SJSA1 (cell line): ENCODE data around the gene ADAMTS3. TPM values are rescaled to one million over a fixed set of nuclear protein-coding genes. Genes with fewer than 3 reads are reported as not detected.

ENCODE experiments used
- DNase-seq, 2 experiments: peaks; one replicate each; pipeline ENCODE4 v3.0.0-alpha.2; 2015 to 2020; ENCODE audit warnings: low spot score in 2 of 2, low read depth in 1 of 2
- H3K27ac ChIP-seq: fragments of 250-450 bp; sonication (Bioruptor Pico); 2 replicates; pipeline ENCODE4 v1.5.1; 2020; ENCODE audit warnings: mild to moderate bottlenecking, moderate library complexity
- H3K27me3 ChIP-seq: fragments of 250-450 bp; sonication (Bioruptor Pico); replicated peaks from 2 replicates; pipeline ENCODE4 v1.5.1; 2020; ENCODE audit warnings: mild to moderate bottlenecking, moderate library complexity
- H3K36me3 ChIP-seq: fragments of 250-450 bp; sonication (Bioruptor Pico); 2 replicates; pipeline ENCODE4 v1.5.1; 2020; ENCODE audit warnings: mild to moderate bottlenecking
- H3K4me1 ChIP-seq: fragments of 250-450 bp; sonication (Bioruptor Pico); replicated peaks from 2 replicates; pipeline ENCODE4 v1.6.1; 2021; ENCODE audit warnings: mild to moderate bottlenecking
- H3K4me3 ChIP-seq: fragments of 250-450 bp; sonication (Bioruptor Pico); 2 replicates; pipeline ENCODE4 v1.5.1; 2020; ENCODE audit warnings: mild to moderate bottlenecking
- H3K9me3 ChIP-seq: fragments of 250-450 bp; sonication (Bioruptor Pico); replicated peaks from 2 replicates; pipeline ENCODE4 v1.5.1; 2020; ENCODE audit warnings: mild to moderate bottlenecking
- total RNA-seq: library from RNA; depleted of rRNA; stranded (reverse); fragments of >200 nt; shearing (Covaris generic); gene quantifications from 2 replicates; pipeline ENCODE4 v1.2.3, GENCODE V29; 2014

ADAMTS3 gene
- total RNA-seq, 1 experiment from 2014 or later, result 0.45 TPM

GRCh38 chr4:72360075-72360474 lies 208.9 kb downstream of the ADAMTS3 start:
- no peak for DNase-seq

GRCh38 chr4:72358483-72358882 lies 210.5 kb downstream of the ADAMTS3 start:
- no peaks in the 10 kb centered on the region for H3K4me1 ChIP-seq
- DNase-seq, result no peak
- H3K27ac ChIP-seq, result no peak overlapping the region
- no peak overlapping the region for H3K4me3 ChIP-seq
- H3K27me3 ChIP-seq, result no peaks in the 10 kb centered on the region
- no peaks in the 10 kb centered on the region for H3K9me3 ChIP-seq
- H3K36me3 ChIP-seq, result no peaks in the 10 kb centered on the region

More at GRCh38 chr4:72360075-72360474, 208.9 kb downstream of the ADAMTS3 start:
- H3K27ac ChIP-seq, result no peak overlapping the region
- no peaks in the 10 kb centered on the region for H3K4me1 ChIP-seq
- no peaks in the 10 kb centered on the region for H3K36me3 ChIP-seq
- no peaks in the 10 kb centered on the region for H3K9me3 ChIP-seq
- no peak overlapping the region for H3K4me3 ChIP-seq
- H3K27me3 ChIP-seq, result no peaks in the 10 kb centered on the region

- H3K27me3 ChIP-seq, result no peaks in the 10 kb centered on the region
- H3K4me3 ChIP-seq, result no peak overlapping the region
- H3K36me3 ChIP-seq, result no peaks in the 10 kb centered on the region
- no peaks in the 10 kb centered on the region for H3K4me1 ChIP-seq
- no peak overlapping the region for H3K27ac ChIP-seq
- no peak for DNase-seq
- no peaks in the 10 kb centered on the region for H3K9me3 ChIP-seq
Measured at GRCh38 chr4:72357908-72358307, 211.1 kb downstream of the ADAMTS3 start.

DNA sequence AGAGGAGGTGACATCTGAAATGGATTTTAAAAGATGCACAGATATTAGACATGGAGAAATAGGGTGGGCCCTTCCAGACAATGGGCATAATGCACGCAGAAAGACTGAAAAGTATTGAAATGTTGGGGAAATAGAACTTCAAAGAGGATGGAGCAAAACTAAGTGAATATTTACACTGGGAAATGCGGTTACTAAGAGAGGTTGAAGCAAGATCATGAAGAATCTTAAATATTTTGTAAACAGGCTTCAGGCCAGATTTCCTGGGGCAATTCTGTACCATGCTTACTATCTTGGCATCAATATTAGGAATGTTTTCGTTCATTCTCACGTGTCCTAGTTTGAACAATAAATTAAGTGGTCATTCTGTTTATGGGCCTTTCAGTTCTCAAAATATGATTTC lies 216.3 kb downstream of the ADAMTS3 start:
- H3K27ac ChIP-seq, result no peak overlapping the region
- no peak for DNase-seq
- H3K4me1 ChIP-seq, result no peaks in the 10 kb centered on the region
- H3K9me3 ChIP-seq, result no peaks in the 10 kb centered on the region
- H3K36me3 ChIP-seq, result no peaks in the 10 kb centered on the region
- H3K4me3 ChIP-seq, result no peak overlapping the region
- no peaks in the 10 kb centered on the region for H3K27me3 ChIP-seq

- no peaks in the 10 kb centered on the region for H3K36me3 ChIP-seq
- DNase-seq, result no peak
- no peak overlapping the region for H3K27ac ChIP-seq
- no peaks in the 10 kb centered on the region for H3K27me3 ChIP-seq
- H3K4me3 ChIP-seq, result no peak overlapping the region
- H3K4me1 ChIP-seq, result no peaks in the 10 kb centered on the region
- H3K9me3 ChIP-seq, result no peaks in the 10 kb centered on the region
Measured at GRCh38 chr4:72351521-72351920, 217.5 kb downstream of the ADAMTS3 start.

- Histone ChIP-seq H3K27ac (no peak overlapping the region), H3K9me3 (no peaks in the 10 kb centered on the region), H3K4me1 (no peaks in the 10 kb centered on the region), H3K4me3 (no peak overlapping the region), H3K36me3 (no peaks in the 10 kb centered on the region), H3K27me3 (no peaks in the 10 kb centered on the region)
- no peak for DNase-seq
Measured at GRCh38 chr4:72348701-72349100, 220.3 kb downstream of the ADAMTS3 start.

DNA sequence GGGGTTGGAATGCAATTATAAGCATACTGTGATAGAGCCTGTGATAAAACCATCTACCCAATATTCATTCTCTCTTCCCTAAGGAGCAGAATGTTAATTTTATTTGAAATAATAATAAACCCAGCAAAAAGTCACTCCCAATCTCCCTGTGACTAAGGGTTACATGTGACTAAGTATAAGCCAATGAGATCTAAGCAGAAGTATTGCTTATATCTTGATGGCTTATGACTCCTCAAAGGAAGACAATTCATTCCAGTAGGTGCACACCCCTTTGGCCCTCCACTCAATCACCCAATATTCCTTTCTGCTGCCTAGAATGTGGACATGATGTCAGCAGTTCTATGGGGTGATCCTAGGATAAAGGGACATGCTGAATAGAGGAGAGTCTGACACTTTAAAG lies 224.6 kb downstream of the ADAMTS3 start:
- no peaks in the 10 kb centered on the region for H3K4me1 ChIP-seq
- no peak overlapping the region for H3K4me3 ChIP-seq
- H3K27ac ChIP-seq, result no peak overlapping the region
- H3K36me3 ChIP-seq, result no peaks in the 10 kb centered on the region
- no peaks in the 10 kb centered on the region for H3K27me3 ChIP-seq
- DNase-seq, result no peak
- H3K9me3 ChIP-seq, result no peaks in the 10 kb centered on the region

DNA sequence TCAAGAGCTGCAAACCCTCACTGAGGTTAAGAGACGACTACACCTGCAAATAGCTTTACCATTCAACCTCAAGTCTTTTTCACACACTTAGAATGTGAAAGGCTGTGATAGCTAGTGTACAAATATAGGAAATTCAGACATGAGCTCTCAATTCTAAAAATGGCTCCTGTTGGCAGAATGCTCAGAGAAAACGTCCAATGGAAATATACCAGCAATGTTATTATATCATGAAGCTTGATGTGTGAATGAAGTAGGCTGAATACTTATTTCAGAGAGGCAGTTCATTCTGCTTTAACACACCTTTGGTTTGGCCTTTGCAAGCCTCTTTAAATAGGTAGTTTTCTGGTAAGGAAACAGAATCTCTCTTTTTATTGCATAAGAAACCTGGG lies 227.6 kb downstream of the ADAMTS3 start:
- DNase-seq, result no peak
- Histone ChIP-seq H3K27me3 (no peaks in the 10 kb centered on the region), H3K27ac (no peak overlapping the region), H3K4me1 (no peaks in the 10 kb centered on the region), H3K4me3 (no peak overlapping the region), H3K9me3 (no peaks in the 10 kb centered on the region), H3K36me3 (no peaks in the 10 kb centered on the region)

GRCh38 chr4:72340803-72341431 lies 228.1 kb downstream of the ADAMTS3 start:
- no peaks in the 10 kb centered on the region for H3K27me3 ChIP-seq
- DNase-seq, result no peak
- no peaks in the 10 kb centered on the region for H3K9me3 ChIP-seq
- no peak overlapping the region for H3K4me3 ChIP-seq
- H3K36me3 ChIP-seq, result no peaks in the 10 kb centered on the region
- H3K4me1 ChIP-seq, result no peaks in the 10 kb centered on the region
- H3K27ac ChIP-seq, result no peak overlapping the region

DNA sequence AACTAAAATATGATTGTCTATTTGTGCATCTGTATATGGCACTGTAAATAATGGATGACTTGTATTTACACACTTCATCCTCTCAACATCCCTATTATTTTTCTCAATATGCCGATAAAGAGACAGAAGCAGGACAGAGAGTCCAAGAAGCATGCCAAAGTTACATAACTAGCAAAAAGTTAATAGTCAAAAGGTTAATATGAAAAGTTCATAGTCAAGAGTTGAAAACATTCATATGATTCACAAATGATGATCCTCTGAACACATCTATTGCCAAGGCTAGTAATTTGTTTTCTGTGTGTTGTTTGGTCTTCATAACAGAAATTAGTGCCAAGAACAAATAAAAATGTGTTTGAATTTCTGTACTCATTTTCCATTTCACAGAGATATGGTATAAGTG lies 231.0 kb downstream of the ADAMTS3 start:
- Histone ChIP-seq H3K9me3 (no peaks in the 10 kb centered on the region), H3K4me3 (no peak overlapping the region)

GRCh38 chr4:72330381-72330780 lies 238.6 kb downstream of the ADAMTS3 start:
- no peaks in the 10 kb centered on the region for H3K36me3 ChIP-seq
- no peaks in the 10 kb centered on the region for H3K9me3 ChIP-seq
- DNase-seq, result no peak
- no peaks in the 10 kb centered on the region for H3K27me3 ChIP-seq
- no peaks in the 10 kb centered on the region for H3K4me1 ChIP-seq
- no peak overlapping the region for H3K27ac ChIP-seq
- H3K4me3 ChIP-seq, result no peak overlapping the region

More for the DNA sequence above, 231.0 kb downstream of the ADAMTS3 start:
- no peak for DNase-seq
- Histone ChIP-seq H3K4me1 (no peaks in the 10 kb centered on the region), H3K27me3 (no peaks in the 10 kb centered on the region), H3K36me3 (no peaks in the 10 kb centered on the region), H3K27ac (no peak overlapping the region)

DNA sequence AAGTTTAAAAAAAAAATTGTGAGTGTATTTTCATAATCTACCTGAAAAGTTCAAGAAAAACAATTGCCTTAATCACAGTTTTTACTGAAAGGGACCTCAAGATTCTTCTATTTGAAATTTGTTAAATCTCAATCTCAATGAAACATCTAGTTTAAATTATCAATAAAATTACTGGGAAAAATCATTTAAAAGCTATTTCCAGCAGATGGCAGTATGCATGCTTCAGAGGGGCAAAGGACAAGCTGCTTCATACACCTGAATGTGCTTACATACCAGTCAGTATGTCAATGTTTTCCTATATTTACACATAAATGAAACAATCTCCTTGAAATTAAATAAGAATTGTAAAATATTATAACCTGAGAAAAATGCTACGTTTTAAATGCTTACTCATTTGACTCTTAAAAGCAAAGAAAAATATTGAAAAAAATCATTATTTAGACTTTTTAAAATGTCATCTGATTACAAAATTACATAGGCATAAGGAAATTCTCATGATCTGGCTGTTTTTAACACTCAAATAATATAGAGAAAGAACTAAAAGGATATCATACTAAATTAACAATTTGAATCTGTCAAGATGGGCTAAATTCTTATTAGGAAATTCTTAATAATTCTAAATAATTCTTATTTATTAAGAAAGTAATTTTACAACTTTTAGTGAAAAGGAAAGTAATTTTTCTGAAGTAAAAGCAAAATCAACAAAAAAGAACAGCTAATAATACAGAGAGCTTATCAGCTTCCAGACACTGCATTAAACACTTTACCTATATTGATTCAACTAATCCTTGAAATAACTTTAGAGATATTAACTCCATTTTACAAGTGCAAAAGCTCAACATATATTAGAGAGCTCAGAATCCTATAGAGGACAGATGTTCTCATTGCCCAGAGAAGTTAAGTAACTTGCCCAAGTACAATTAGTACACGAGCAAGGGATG lies 242.1 kb downstream of the ADAMTS3 start:
- no peaks in the 10 kb centered on the region for H3K4me1 ChIP-seq
- H3K9me3 ChIP-seq, result no peaks in the 10 kb centered on the region
- no peak overlapping the region for H3K4me3 ChIP-seq
- no peaks in the 10 kb centered on the region for H3K36me3 ChIP-seq
- H3K27ac ChIP-seq, result no peak overlapping the region
- no peaks in the 10 kb centered on the region for H3K27me3 ChIP-seq
- peak in 1 of 2 experiments; percentile 6 for DNase-seq

- H3K36me3 ChIP-seq, result no peaks in the 10 kb centered on the region
- no peak overlapping the region for H3K27ac ChIP-seq
- no peaks in the 10 kb centered on the region for H3K9me3 ChIP-seq
- no peaks in the 10 kb centered on the region for H3K4me1 ChIP-seq
- H3K27me3 ChIP-seq, result no peaks in the 10 kb centered on the region
- no peak for DNase-seq
- H3K4me3 ChIP-seq, result no peak overlapping the region
Measured at GRCh38 chr4:72325215-72325614, 243.8 kb downstream of the ADAMTS3 start.

GRCh38 chr4:72323227-72323626 lies 245.8 kb downstream of the ADAMTS3 start:
- no peaks in the 10 kb centered on the region for H3K36me3 ChIP-seq
- H3K27me3 ChIP-seq, result no peaks in the 10 kb centered on the region
- H3K9me3 ChIP-seq, result no peaks in the 10 kb centered on the region
- no peaks in the 10 kb centered on the region; the same call in 1 of the 2 replicates for H3K4me1 ChIP-seq
- no peak overlapping the region for H3K27ac ChIP-seq
- no peak for DNase-seq
- no peak overlapping the region for H3K4me3 ChIP-seq
